NCI-H1436 treated with DMSO at 0.1 percent for 48 hours (cell line): ENCODE measurements around the gene TTC39C.
"Not testable (repeated sequence)": the region's sequence is repeated elsewhere in the genome, so short reads cannot be mapped to it uniquely, and the experiment has no call there.

Source experiments
- DNase-seq: peaks from one replicate; lab custom pipeline; 2025; lab: John Stamatoyannopoulos, UW

The TTC39C gene

GRCh38 chr18:24054130-24054529, 39.6 kb downstream of the TTC39C start:
- no peak for DNase-seq

GRCh38 chr18:24055009-24055804, 40.7 kb downstream of the TTC39C start:
- no peak for DNase-seq

GRCh38 chr18:24055878-24056277, 41.3 kb downstream of the TTC39C start:
- no peak for DNase-seq

GRCh38 chr18:24056506-24056905, 42.0 kb downstream of the TTC39C start:
- DNase-seq: no peak

- no peak for DNase-seq
Observed at GRCh38 chr18:24057804-24058203, 43.2 kb downstream of the TTC39C start.

GRCh38 chr18:24059385-24059784, 44.8 kb downstream of the TTC39C start:
- not testable (repeated sequence) for DNase-seq

GRCh38 chr18:24060644-24061043, 46.1 kb downstream of the TTC39C start:
- no peak for DNase-seq

GRCh38 chr18:24063121-24063731, 48.7 kb downstream of the TTC39C start:
- DNase-seq: no peak

- DNase-seq: no peak
Observed at GRCh38 chr18:24064391-24065100, 50.0 kb downstream of the TTC39C start.

GRCh38 chr18:24065906-24066305, 51.4 kb downstream of the TTC39C start:
- DNase-seq: no peak

GRCh38 chr18:24068945-24069693, 54.6 kb downstream of the TTC39C start:
- DNase-seq: peak; percentile 36

GRCh38 chr18:24071029-24071428, 56.5 kb downstream of the TTC39C start:
- DNase-seq: no peak

- no peak for DNase-seq
Observed at GRCh38 chr18:24071779-24072178, 57.2 kb downstream of the TTC39C start.

GRCh38 chr18:24072743-24073142, 58.2 kb downstream of the TTC39C start:
- DNase-seq: no peak

GRCh38 chr18:24073791-24074190, 59.2 kb downstream of the TTC39C start:
- no peak for DNase-seq

GRCh38 chr18:24074757-24075156, 60.2 kb downstream of the TTC39C start:
- DNase-seq: not testable (repeated sequence)

GRCh38 chr18:24075767-24076597, 61.4 kb downstream of the TTC39C start:
- no peak for DNase-seq

GRCh38 chr18:24076950-24077349, 62.4 kb downstream of the TTC39C start:
- no peak for DNase-seq

GRCh38 chr18:24078391-24078790, 63.8 kb downstream of the TTC39C start:
- no peak for DNase-seq

GRCh38 chr18:24080861-24081260, 66.3 kb downstream of the TTC39C start:
- no peak for DNase-seq

- no peak for DNase-seq
Observed at GRCh38 chr18:24083550-24083949, 69.0 kb downstream of the TTC39C start.
